Epidermal melanocyte (primary cell): ENCODE data around the gene MAPK7.

Experiments used
- DNase-seq: peaks from one replicate; pipeline ENCODE4 v3.0.0; 2011; ENCODE audit warnings: low spot score; ENCODE audit not compliant: insufficient read length

The MAPK7 gene

GRCh38 chr17:19392303-19392702, 14.0 kb downstream of the MAPK7 start:
- DNase-seq = no peak

DNA sequence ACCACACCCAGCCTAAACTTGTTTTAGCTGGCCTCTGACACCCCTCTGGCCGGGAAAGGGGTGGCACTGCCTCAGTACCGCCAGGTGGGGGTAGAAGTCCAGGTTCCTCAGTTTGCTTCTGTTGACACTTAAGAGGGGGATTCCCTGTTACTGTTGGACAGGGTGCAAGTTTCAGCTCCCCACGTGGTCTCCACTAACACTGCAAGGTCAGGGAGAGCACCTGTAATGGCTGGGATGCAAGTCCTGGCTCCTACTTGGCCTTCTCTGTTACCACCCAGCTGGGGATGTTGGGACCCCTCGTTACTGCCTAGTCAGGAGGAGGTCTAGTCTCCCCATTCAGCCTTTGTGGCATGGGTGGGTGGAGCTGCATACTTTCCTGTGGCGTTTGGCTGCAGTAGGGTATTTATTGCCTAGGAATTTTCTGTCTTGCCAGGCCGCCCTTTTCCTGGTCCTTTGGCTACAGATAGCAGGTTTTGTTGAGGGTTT, 19.3 kb downstream of the MAPK7 start:
- no peak for DNase-seq

- no peak for DNase-seq
These were observed 20.2 kb downstream of the MAPK7 start for GRCh38 chr17:19398301-19399181.

DNA sequence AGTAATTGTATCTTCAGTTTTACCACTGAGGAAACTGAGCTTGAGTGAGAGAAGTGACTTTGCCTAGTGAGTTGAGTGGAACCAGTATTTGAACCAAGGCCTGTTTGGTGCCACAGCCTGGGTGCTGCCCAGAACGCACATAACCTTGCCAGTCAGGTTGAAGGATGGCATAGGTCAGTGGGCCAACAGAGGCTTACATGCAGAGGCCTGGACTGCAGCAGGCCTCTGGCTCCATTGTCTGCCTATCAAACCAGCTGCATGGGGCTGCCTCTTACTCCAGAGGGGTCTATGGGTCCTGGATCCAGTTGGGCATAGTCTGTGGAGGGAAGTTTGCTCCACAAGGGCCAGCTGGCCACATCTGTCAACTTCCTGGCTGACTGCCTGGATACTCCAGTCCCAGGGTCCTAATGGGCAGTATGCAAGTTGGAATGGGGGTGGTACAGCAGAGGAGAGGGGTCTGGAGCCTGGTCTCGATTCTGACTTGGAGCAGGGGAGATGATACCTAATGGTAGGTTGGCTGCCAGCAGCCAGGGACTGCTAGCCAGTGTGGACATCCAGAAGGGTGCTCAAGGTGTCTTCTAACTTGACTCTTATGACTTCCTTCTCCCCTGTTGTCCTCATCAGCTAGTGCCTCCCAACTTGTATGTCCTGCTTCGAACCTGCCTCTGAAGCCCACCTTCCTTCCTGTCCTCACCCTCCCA, 21.6 kb downstream of the MAPK7 start:
- DNase-seq = no peak

DNA sequence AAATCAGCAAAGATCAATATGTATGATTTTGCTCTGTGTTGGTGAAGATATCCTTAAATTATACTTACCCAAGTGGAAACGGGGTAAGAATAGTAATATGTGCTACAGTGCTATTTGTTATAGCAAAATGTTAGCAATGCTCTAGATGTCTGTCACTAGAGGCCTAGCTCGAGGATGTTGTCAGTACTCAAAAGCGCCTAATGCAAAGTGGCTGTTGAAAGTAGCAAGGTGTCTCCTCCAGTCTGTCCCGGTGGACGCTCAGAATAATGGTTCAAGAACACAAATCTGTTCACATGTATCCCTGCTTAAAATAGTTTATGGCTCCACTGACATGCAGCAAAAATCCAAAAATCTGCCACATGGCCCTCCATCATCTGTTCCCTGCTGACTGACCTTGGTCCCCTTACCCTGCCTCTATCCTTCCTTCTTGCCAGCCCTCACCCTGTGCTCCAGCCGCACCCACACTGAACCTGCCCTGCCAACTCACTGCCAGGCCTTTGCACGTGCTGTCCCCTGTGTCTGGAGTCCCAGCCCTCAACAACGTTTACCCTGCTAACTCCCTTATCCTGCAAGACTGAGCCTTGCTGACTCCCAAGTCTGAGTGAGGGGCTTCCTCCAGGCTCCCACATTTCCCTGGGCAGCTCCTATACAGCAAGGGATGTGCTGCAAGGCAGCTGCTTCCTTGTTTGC, 23.2 kb downstream of the MAPK7 start:
- DNase-seq = no peak

DNA sequence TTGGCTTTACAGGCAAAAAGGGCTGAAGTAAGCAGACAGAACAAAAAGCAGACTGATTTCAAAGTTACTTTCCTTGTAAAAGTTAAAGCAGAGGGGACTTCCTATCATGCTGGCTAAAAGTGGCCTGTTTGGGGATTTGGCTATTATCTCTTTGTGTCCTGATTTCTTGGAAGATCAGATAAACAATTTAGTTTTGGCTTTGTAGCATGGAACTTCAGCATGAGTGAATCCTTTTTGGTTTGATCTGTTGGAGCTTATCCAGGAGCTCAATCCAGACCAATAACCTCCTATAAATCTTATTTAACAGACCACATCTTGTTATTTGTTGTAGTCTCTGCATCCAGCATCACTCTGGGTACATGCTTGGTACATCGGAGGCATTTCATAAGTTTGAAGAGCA, 23.9 kb downstream of the MAPK7 start:
- no peak for DNase-seq

- no peak for DNase-seq
These were observed 24.7 kb downstream of the MAPK7 start for GRCh38 chr17:19403021-19403420.

GRCh38 chr17:19404264-19404663, 26.0 kb downstream of the MAPK7 start:
- no peak for DNase-seq

DNA sequence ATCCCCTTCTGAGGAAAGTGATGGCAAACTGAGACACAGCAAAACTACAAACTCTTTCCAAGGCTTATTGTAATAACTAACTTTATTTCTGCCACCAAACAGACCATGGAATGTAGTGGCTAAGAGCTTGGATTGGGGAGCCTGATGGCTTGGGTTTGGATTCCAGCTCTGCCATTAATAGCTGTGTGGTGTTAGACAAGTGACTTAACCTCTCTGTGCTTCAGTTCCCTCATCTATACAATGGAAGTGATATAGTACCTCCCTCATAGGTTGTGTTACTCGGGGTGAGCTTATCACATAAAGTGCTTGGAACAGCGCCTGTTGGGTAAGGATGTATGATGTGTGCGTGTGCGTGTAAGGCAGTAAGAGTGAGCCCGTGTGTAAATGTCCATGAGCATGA, 26.8 kb downstream of the MAPK7 start:
- no peak for DNase-seq

DNA sequence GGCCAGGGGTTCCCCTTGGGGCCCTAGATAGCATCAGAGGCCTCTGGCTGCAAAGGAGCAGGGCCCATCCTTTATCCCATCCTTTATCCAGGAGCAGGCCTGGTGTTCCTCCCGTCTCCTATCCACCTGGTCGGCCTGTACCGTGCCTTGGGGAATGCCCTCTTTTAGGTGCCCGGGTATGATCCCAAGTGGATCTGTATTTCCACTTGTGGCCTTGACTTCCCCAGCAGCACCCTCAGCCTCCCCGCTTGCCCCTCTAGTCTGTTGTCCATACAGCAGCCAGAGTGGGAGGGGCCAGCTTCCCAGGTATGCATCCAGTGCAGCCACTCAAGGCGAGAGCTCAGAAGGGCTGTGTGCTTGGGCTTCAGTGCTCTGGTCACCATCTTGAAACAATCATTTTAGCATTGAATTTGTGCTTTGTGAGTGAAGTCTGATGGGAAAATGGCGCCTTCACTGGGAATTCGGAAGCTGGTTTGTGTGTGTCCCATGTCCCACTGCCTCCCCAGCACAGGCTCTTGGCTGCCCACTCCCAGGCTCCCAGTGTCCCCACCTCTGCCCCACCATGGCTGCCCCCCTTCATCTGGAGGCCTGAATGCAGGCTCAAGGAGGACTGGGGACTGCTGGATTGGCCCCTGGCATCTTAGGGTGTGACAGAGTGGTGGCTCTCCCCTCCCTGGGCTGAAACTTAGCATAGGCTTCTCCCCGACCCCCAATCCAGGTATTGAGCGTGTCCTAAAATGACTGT, 29.5 kb downstream of the MAPK7 start:
- no peak for DNase-seq

- DNase-seq = no peak
These were observed 30.0 kb downstream of the MAPK7 start for GRCh38 chr17:19408346-19408710.

- no peak for DNase-seq
These were observed 30.8 kb downstream of the MAPK7 start for GRCh38 chr17:19409066-19409465.

DNA sequence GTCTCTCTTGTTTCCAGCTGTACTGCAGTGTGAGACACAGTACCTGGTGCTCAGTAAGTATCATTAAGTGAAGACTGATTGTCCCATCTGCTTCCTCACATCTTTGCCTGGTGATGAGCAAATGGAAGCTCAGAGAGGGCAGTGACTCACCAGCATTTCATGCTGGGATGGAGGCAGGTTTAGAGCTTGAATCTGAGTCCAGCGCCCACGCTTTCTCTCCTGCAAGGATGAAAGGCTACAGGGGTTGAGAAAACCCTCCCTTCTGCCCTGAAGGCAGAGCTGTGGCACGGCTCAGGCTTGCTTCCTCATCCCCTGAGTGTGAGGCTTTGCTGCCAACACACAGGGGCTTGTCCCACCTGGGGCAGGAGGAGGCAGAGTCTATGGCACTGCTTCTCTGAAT, 31.2 kb downstream of the MAPK7 start:
- DNase-seq = no peak

GRCh38 chr17:19410091-19410490, 31.8 kb downstream of the MAPK7 start:
- no peak for DNase-seq

- no peak for DNase-seq
These were observed 32.8 kb downstream of the MAPK7 start, which contains the start of gene RNF112 for GRCh38 chr17:19410875-19411620. Gene RNF112, plus strand, starts transcription at chr17:19411232. Its CDS starts 177 bp downstream, at chr17:19411409.

GRCh38 chr17:19411631-19412030, 33.3 kb downstream of the MAPK7 start:
- DNase-seq = no peak

GRCh38 chr17:19412510-19412909, 34.2 kb downstream of the MAPK7 start:
- DNase-seq = no peak

DNA sequence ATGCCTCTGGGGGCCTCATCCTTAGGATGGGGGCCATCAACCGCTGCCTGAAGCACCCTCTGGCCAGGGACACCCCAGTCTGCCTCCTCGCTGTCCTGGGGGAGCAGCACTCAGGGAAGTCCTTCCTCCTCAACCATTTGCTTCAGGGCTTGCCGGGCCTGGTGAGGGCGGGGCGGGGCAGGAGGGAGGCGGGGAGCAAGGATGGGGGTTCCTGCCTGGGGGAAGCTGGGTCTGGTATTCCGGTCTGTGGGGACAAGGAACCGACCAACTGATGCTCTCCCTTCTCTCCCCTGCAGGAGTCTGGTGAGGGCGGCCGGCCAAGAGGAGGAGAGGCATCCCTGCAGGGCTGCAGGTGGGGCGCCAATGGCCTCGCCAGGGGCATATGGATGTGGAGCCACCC, 34.7 kb downstream of the MAPK7 start:
- DNase-seq = no peak

GRCh38 chr17:19413761-19414160, 35.5 kb downstream of the MAPK7 start:
- no peak for DNase-seq
